HepG2 (cell line): ENCODE measurements around the gene ALK. TPM values are rescaled to one million over a fixed set of nuclear protein-coding genes. Genes with fewer than 3 reads are reported as not detected.

Experiments
- ATAC-seq: fragments of 200-7000 bp; cut with Tn5 transposase; 3 replicates; pipeline ENCODE4 v1.9.1; 2020; ENCODE audit warnings: mild to moderate bottlenecking, moderate library complexity
- BruUV-seq: library from RNA; stranded (reverse); fragments of 400-500 nt; replicated peaks from 2 replicates; lab custom pipeline; 2021; lab: Mats Ljungman, UMichigan
- CTCF ChIA-PET: fragments of 300-600 bp; formaldehyde crosslinking; extraction: SDS; loops from one replicate; lab custom pipeline; 2021; ENCODE audit warnings: low total read pairs, inconsistent platforms, low intra/inter-chr PET ratio; lab: Yijun Ruan, JAX
- POLR2A ChIA-PET: fragments of 350-600 bp; sonication (Branson Sonifier 250); formaldehyde crosslinking; loops from one replicate; lab custom pipeline; 2020; ENCODE audit warnings: antibody characterized with exemption, inconsistent platforms; lab: Yijun Ruan, JAX
- DNase-seq: peaks from one replicate; pipeline ENCODE4 v3.0.0-alpha.2; 2015; ENCODE audit warnings: low spot score
- FAIRE-seq: peaks from 3 replicates; lab custom pipeline; 2011; peaks lifted over from hg19 to GRCh38; lab: Jason Lieb, UNC
- H2AFZ ChIP-seq: one replicate; pipeline ENCODE4 v1.6.1; 2011; ENCODE audit warnings: low read length, inconsistent platforms
- H3K27ac ChIP-seq: fragments of 300-600 bp; 3 replicates; pipeline ENCODE4 v1.8.0; 2011; ENCODE audit warnings: mixed run types, mild to moderate bottlenecking, mixed read lengths, low read length, inconsistent platforms; ENCODE audit not compliant: insufficient read depth; ENCODE audit errors: extremely low read length
- H3K27me3 ChIP-seq, 2 experiments: fragments of 200-600 bp in 1 of 2; 2 replicates in 1 of 2; 3 replicates in 1 of 2; pipeline versions ENCODE4 v1.6.0 to v1.8.0; 2011; ENCODE audit warnings: low read length in 2 of 2, mild to moderate bottlenecking in 2 of 2, moderate library complexity in 2 of 2, inconsistent platforms in 1 of 2; ENCODE audit not compliant: insufficient read depth in 2 of 2, control insufficient read depth in 1 of 2
- H3K36me3 ChIP-seq, 2 experiments: fragments of 200-600 bp in 1 of 2; replicated peaks in 1 of 2; 2 replicates in 1 of 2; 3 replicates in 1 of 2; pipeline versions ENCODE4 v1.5.1 to v1.8.0; 2011; ENCODE audit warnings: low read length in 2 of 2, inconsistent platforms in 1 of 2; ENCODE audit not compliant: insufficient read depth in 2 of 2, control insufficient read depth in 1 of 2
- H3K4me1 ChIP-seq: 2 replicates; pipeline ENCODE4 v1.5.1; 2012; ENCODE audit warnings: low read length, inconsistent platforms; ENCODE audit not compliant: insufficient read depth
- H3K4me2 ChIP-seq: 2 replicates; pipeline ENCODE4 v1.6.0; 2011; ENCODE audit warnings: low read depth, low read length, inconsistent platforms
- H3K4me3 ChIP-seq, 3 experiments: fragments of 200-600 bp in 1 of 3; sonication (generic), shearing (Covaris generic) in 1 of 3; replicated peaks in 1 of 3; 2 replicates each; pipeline ENCODE4 v1.5.1; 2011 to 2016; ENCODE audit warnings: low read length in 3 of 3, inconsistent platforms in 2 of 3, low read depth in 2 of 3, mild to moderate bottlenecking in 2 of 3, control low read depth in 1 of 3, mixed read lengths in 1 of 3; ENCODE audit not compliant: insufficient read depth in 1 of 3
- H3K79me2 ChIP-seq: one replicate; pipeline ENCODE4 v1.6.1; 2011; ENCODE audit warnings: low read length, inconsistent platforms; ENCODE audit not compliant: insufficient read depth
- H3K9ac ChIP-seq: 2 replicates; pipeline ENCODE4 v1.6.0; 2011; ENCODE audit warnings: mild to moderate bottlenecking, low read depth, low read length, inconsistent platforms; ENCODE audit not compliant: insufficient read depth
- H3K9me3 ChIP-seq: 2 replicates; pipeline ENCODE4 v1.5.1; 2012; ENCODE audit warnings: mild to moderate bottlenecking, low read length
- H4K20me1 ChIP-seq: 2 replicates; pipeline ENCODE4 v1.6.0; 2011; ENCODE audit warnings: inconsistent platforms, mild to moderate bottlenecking, low read length, moderate library complexity; ENCODE audit not compliant: insufficient read depth
- MNT ChIP-seq: fragments of 450-650 bp; IDR thresholded peaks from 2 replicates; pipeline ENCODE4 v1.6.1; 2016
- SNAPC5 ChIP-seq: sonication (generic); formaldehyde crosslinking; IDR thresholded peaks from 2 replicates; pipeline ENCODE4 v1.8.1; 2023; ENCODE audit warnings: mild to moderate bottlenecking, missing genetic modification reagents, borderline replicate concordance
- ZHX2 ChIP-seq, 2 experiments: sonication (generic) in 1 of 2; formaldehyde crosslinking in 1 of 2; IDR thresholded peaks; 2 replicates each; pipeline versions ENCODE4 v1.6.1 to v1.9.0; 2014 to 2022; ENCODE audit warnings: antibody characterized with exemption in 1 of 2, borderline replicate concordance in 1 of 2, inconsistent platforms in 1 of 2, low read depth in 1 of 2, missing genetic modification reagents in 1 of 2
- WGBS: methylation state at CpG from one replicate; pipeline ENCODE4 v1.1.6; 2017; ENCODE audit warnings: low lambda C conversion rate; 5-methylcytosine and 5-hydroxymethylcytosine counted together
- in situ Hi-C: cut with HindIII; loops from 2 replicates; pipeline ENCODE4 v1.10.0; 2017; ENCODE audit warnings: low pct_unique_long_range_greater_than_20kb; ENCODE audit not compliant: extremely low pct_ligation_motif_present
- intact Hi-C: fragments of 100-400 bp; cut with micrococcal nuclease; formaldehyde crosslinking; loops from one replicate; pipeline ENCODE4 v1.10.0; 2022; ENCODE audit not compliant: unreplicated experiment
- polyA plus RNA-seq, 8 experiments: library from polyadenylated mRNA; depleted of rRNA in 3 of 8; stranded (reverse) in 7 of 8; unstranded in 1 of 8; fragments of >200 nt; fragmentation: Illumina TruSeq in 4 of 8; extraction: Trizol in 4 of 8; gene quantifications; 2 replicates each; pipeline versions ENCODE4 v1.2.1 to v1.2.3, GENCODE V29; 2011 to 2016; ENCODE audit warnings: low read depth in 4 of 8, missing spikeins in 1 of 8, mixed read lengths in 1 of 8; ENCODE audit not compliant: insufficient read depth in 1 of 8
- total RNA-seq, 5 experiments: library from RNA; depleted of rRNA; stranded (reverse); fragments of >200 nt; fragmentation: Illumina TruSeq; extraction: Trizol; gene quantifications; 2 replicates each; pipeline ENCODE4 v1.2.3, GENCODE V29; 2016; ENCODE audit warnings: low read depth in 1 of 5

ALK gene
- total and polyA plus RNA-seq, 2 of the 13 experiments (the other 11 are each of a cell fraction or from before 2014, with no cell fraction given): not detected

GRCh38 chr2:29640360-29640759 lies 281.0 kb downstream of the ALK start (continued):
- no peak for TF ChIP-seq ZHX2 (IDR thresholded peaks at IDR 0.05; ENCODE audit: low read depth)
- TF ChIP-seq ZHX2 (CRISPR knock-in tag; IDR thresholded peaks at IDR 0.05; ENCODE audit: borderline replicate concordance): no peak

- ChIA-PET CTCF (no interaction called here), POLR2A (no interaction called here)
- Histone ChIP-seq H3K36me3 (no peaks in the 10 kb centered on the region), H3K4me3 (no peak overlapping the region), H2AFZ (no peak overlapping the region), H3K27me3 (peaks cover 0 to 25% of the 10 kb centered on the region in 2 experiments; a peak in 1 of 5 replicates), H3K79me2 (no peaks in the 10 kb centered on the region), H3K9me3 (no peaks in the 10 kb centered on the region), H3K9ac (no peak overlapping the region), H3K4me2 (no peak overlapping the region), H4K20me1 (no peaks in the 10 kb centered on the region), H3K27ac (no peak overlapping the region), H3K4me1 (no peaks in the 10 kb centered on the region)
- no peak for FAIRE-seq
- TF ChIP-seq SNAPC5 (CRISPR knock-in tag) (no peak), MNT (0 out of 2 replicates have a peak, but pooled peaks have one; percentile 5)
- ATAC-seq: no peak
- in situ Hi-C loops (no loop called here), intact Hi-C loops (no loop called here)
- no TSS peak for BruUV-seq
- WGBS: 17% methylated on average over 2 of the region's 2 CpGs
- DNase-seq: no peak
Observed at GRCh38 chr2:29638641-29639040, 282.7 kb downstream of the ALK start.
